KMS-11 (cell line): ENCODE results near the gene GPR17.

Experiments used
- H2AFZ ChIP-seq: fragments of 200-600 bp; sonication (generic); 2 replicates; pipeline ENCODE4 v1.6.1; 2016; ENCODE audit warnings: antibody characterized with exemption, mixed run types, low read depth
- H3K27ac ChIP-seq: fragments of 200-600 bp; sonication (generic); 2 replicates; pipeline ENCODE4 v1.6.1; 2016; ENCODE audit warnings: mild to moderate bottlenecking, mixed run types
- H3K27me3 ChIP-seq: fragments of 200-600 bp; sonication (generic); 2 replicates; pipeline ENCODE4 v1.6.1; 2017; ENCODE audit warnings: mild to moderate bottlenecking, low read depth, mixed run types, moderate library complexity; ENCODE audit not compliant: insufficient read depth
- H3K36me3 ChIP-seq: fragments of 200-600 bp; sonication (generic); 2 replicates; pipeline ENCODE4 v1.6.1; 2017; ENCODE audit warnings: mild to moderate bottlenecking, mixed run types; ENCODE audit not compliant: insufficient read depth
- H3K4me1 ChIP-seq: fragments of 200-600 bp; sonication (generic); 2 replicates; pipeline ENCODE4 v1.6.1; 2016; ENCODE audit warnings: mild to moderate bottlenecking, low read depth, mixed run types; ENCODE audit not compliant: poor library complexity, severe bottlenecking
- H3K4me2 ChIP-seq: fragments of 200-600 bp; sonication (generic); 2 replicates; pipeline ENCODE4 v1.7.0; 2016; ENCODE audit warnings: mild to moderate bottlenecking, mixed run types
- H3K4me3 ChIP-seq: fragments of 200-600 bp; sonication (generic); IDR thresholded peaks from 2 replicates; pipeline ENCODE4 v1.6.1; 2017; ENCODE audit warnings: low read depth, low read length, mixed read lengths; ENCODE audit not compliant: insufficient read depth
- H3K79me2 ChIP-seq: fragments of 200-600 bp; sonication (generic); 2 replicates; pipeline ENCODE4 v1.6.1; 2016; ENCODE audit warnings: low read depth, mixed run types; ENCODE audit not compliant: insufficient read depth
- H3K9ac ChIP-seq: fragments of 200-600 bp; sonication (generic); 2 replicates; pipeline ENCODE4 v1.6.1; 2016; ENCODE audit warnings: mild to moderate bottlenecking, mixed run types
- H4K20me1 ChIP-seq: fragments of 200-600 bp; sonication (generic); 2 replicates; pipeline ENCODE4 v1.6.1; 2016; ENCODE audit warnings: mild to moderate bottlenecking, mixed run types; ENCODE audit not compliant: insufficient read depth
- CTCF ChIP-seq: fragments of 200-600 bp; sonication (generic); conservative IDR thresholded peaks from 2 replicates; pipeline ENCODE4 v1.6.1; 2017; ENCODE audit warnings: low read depth, mild to moderate bottlenecking, antibody characterized with exemption, low read length, moderate library complexity, mixed read lengths

The GPR17 gene

GRCh38 chr2:127614246-127614645, 31.7 kb upstream of the GPR17 start:
- no peak overlapping the region for H3K9ac ChIP-seq
- H3K4me1 ChIP-seq = no peaks in the 10 kb centered on the region
- H3K27ac ChIP-seq = no peak overlapping the region
- TF ChIP-seq CTCF = no peak
- H3K4me3 ChIP-seq = no peak overlapping the region
- no peak overlapping the region for H2AFZ ChIP-seq
- no peaks in the 10 kb centered on the region for H3K36me3 ChIP-seq
- no peaks in the 10 kb centered on the region for H3K27me3 ChIP-seq
- no peak overlapping the region for H3K4me2 ChIP-seq
- no peaks in the 10 kb centered on the region for H4K20me1 ChIP-seq
- H3K79me2 ChIP-seq = no peaks in the 10 kb centered on the region

GRCh38 chr2:127614731-127615130, 31.2 kb upstream of the GPR17 start:
- Histone ChIP-seq H3K4me1 (no peaks in the 10 kb centered on the region), H3K27me3 (no peaks in the 10 kb centered on the region), H3K27ac (no peak overlapping the region), H2AFZ (no peak overlapping the region), H3K36me3 (no peaks in the 10 kb centered on the region), H3K4me3 (no peak overlapping the region), H3K9ac (no peak overlapping the region), H3K79me2 (no peaks in the 10 kb centered on the region), H4K20me1 (no peaks in the 10 kb centered on the region), H3K4me2 (no peak overlapping the region)
- TF ChIP-seq CTCF = no peak

GRCh38 chr2:127615511-127616166, 30.3 kb upstream of the GPR17 start:
- H3K36me3 ChIP-seq = no peaks in the 10 kb centered on the region
- no peaks in the 10 kb centered on the region for H3K4me1 ChIP-seq
- H3K27ac ChIP-seq = no peak overlapping the region
- H3K4me3 ChIP-seq = no peak overlapping the region
- no peaks in the 10 kb centered on the region for H3K79me2 ChIP-seq
- H3K4me2 ChIP-seq = no peak overlapping the region
- H2AFZ ChIP-seq = no peak overlapping the region
- no peaks in the 10 kb centered on the region for H3K27me3 ChIP-seq
- TF ChIP-seq CTCF = no peak
- no peak overlapping the region for H3K9ac ChIP-seq
- no peaks in the 10 kb centered on the region for H4K20me1 ChIP-seq

- no peak for TF ChIP-seq CTCF
- Histone ChIP-seq H3K4me2 (no peak overlapping the region), H3K27ac (no peak overlapping the region), H3K36me3 (no peaks in the 10 kb centered on the region), H3K9ac (no peak overlapping the region), H4K20me1 (no peaks in the 10 kb centered on the region), H3K4me3 (no peak overlapping the region), H3K4me1 (no peaks in the 10 kb centered on the region), H3K27me3 (no peaks in the 10 kb centered on the region), H3K79me2 (no peaks in the 10 kb centered on the region), H2AFZ (no peak overlapping the region)
Measured at GRCh38 chr2:127618551-127619202, 27.3 kb upstream of the GPR17 start.
